Heart right ventricle (tissue), 16 donors: ENCODE results near the gene MTA1. TPM values are rescaled to one million over a fixed set of nuclear protein-coding genes. Genes with fewer than 3 reads are reported as not detected.

Source experiments
- ATAC-seq, 8 donors: fragments of 200-7000 bp; cut with Tn5 transposase; one replicate each; pipeline ENCODE4 v1.9.1; 2020; ENCODE audit warnings: mild to moderate bottlenecking in 8 of 8, moderate library complexity in 8 of 8, moderate number of reproducible peaks in 1 of 8
- DNase-seq, 2 donors: peaks; one replicate each; pipeline ENCODE4 v3.0.0-alpha.2; 2020
- H3K27ac ChIP-seq, 10 donors: fragments of 200-600 bp; sonication (generic) in 2 of 10; one replicate each; pipeline versions ENCODE4 v1.5.0 to v1.8.0; 2020 to 2022; ENCODE audit warnings: mild to moderate bottlenecking in 3 of 10
- H3K27me3 ChIP-seq, 7 donors: fragments of 200-600 bp; one replicate each; pipeline ENCODE4 v1.8.0; 2021 to 2022; ENCODE audit warnings: mild to moderate bottlenecking in 2 of 7
- H3K36me3 ChIP-seq, 9 donors: fragments of 200-600 bp; sonication (generic) in 1 of 9; one replicate each; pipeline versions ENCODE4 v1.5.0 to v1.8.0; 2020 to 2022; ENCODE audit warnings: mild to moderate bottlenecking in 2 of 9
- H3K4me1 ChIP-seq, 9 donors: fragments of 200-600 bp; sonication (generic) in 1 of 9; one replicate each; pipeline versions ENCODE4 v1.5.0 to v1.8.0; 2020 to 2022; ENCODE audit warnings: mild to moderate bottlenecking in 4 of 9
- H3K4me3 ChIP-seq, 10 donors: fragments of 200-600 bp; sonication (generic) in 2 of 10; one replicate each; pipeline versions ENCODE4 v1.5.0 to v1.8.0; 2020 to 2022; ENCODE audit warnings: mild to moderate bottlenecking in 7 of 10, moderate library complexity in 2 of 10
- H3K9me3 ChIP-seq, 11 donors: fragments of 200-600 bp in 10 of 11; sonication (generic) in 2 of 11; one replicate each; pipeline versions ENCODE4 v1.5.0 to v1.8.0; 2013 to 2022; ENCODE audit warnings: mild to moderate bottlenecking in 2 of 11, control low read depth in 1 of 11, moderate library complexity in 1 of 11
- WGBS, 2 donors: extraction: QIAGEN DNeasy Blood & Tissue Kit; methylation state at CpG; one replicate each; pipeline ENCODE4 v1.1.7; 2013; ENCODE audit warnings: inconsistent platforms in 1 of 2; 5-methylcytosine and 5-hydroxymethylcytosine counted together
- intact Hi-C, 10 donors: fragments of 100-400 bp; cut with DNase I; formaldehyde crosslinking; loops; one replicate each; pipeline versions ENCODE4 v1.11.1 to v1.14.2; 2022
- polyA plus RNA-seq, 2 donors: library from polyadenylated mRNA; stranded (reverse); fragments of 200-250 nt; gene quantifications; one replicate each; pipeline ENCODE4 v1.2.3, GENCODE V29; 2013
- total RNA-seq, 10 donors: library from RNA; stranded (reverse); fragmentation: NEBNext Ultra II Directional in 3 of 10; extraction: Animal tissue kit (Norgen Biotek cat#: 25700) in 3 of 10; gene quantifications; one replicate each; pipeline versions ENCODE4 v1.2.1 to v1.2.4, GENCODE V29; 2021 to 2023
- TF ChIP-seq, protein P1 (sequence below), 9 donors: fragments of 200-600 bp; sonication (generic) in 2 of 9; IDR thresholded peaks; one replicate each; pipeline versions ENCODE4 v1.5.0 to v1.8.0; 2021 to 2022; ENCODE audit warnings: antibody characterized with exemption in 9 of 9, mild to moderate bottlenecking in 5 of 9, moderate library complexity in 1 of 9
- donor health status: Arrhythmogenic right ventricular cardiomyopathy.
- donor health status: ischemic (EF 13 %, LVEDD 7.1; RV severe dilation, severe dysfunction).
- donor health status: healthy with polysubstance abuse.
- donor health status: DM: no; HTN: yes; CAD: no.
- donor health status: DM: no; HTN: no; CAD: no.
- donor health status: ischemic (EF 25% LVEDD 6.9; RV normal size, moderate dysfunction).
- donor health status: ischemic (EF 25% LVEDD 5.7; RV mildly dilated, moderate dysfunction).
- donor health status: healthy.
- donor health status: DM: yes; HTN: yes; CAD: no.
- donor health status: Ischemic cardiomyopathy.
- donor health status: ischemic (EF 35%, LVEDD 5.7; RV mildly dilated, moderate dysfunction).
- donor health status: nonischemic (EF 11% LVEDD 7.7; RV severe dilation, severe dysfunction).
- donor health status: DM: yes; HTN: yes; CAD: no.
- donor health status: PGD.
- donor health status: ischemic (EF 29% LVEDD 5.4; RV normal size, mild dysfunction).
- donor health status: nonischemic (EF 23%, LVEDD 6.1; RV moderate dilation, normal function).

Gene MTA1
- total and polyA plus RNA-seq, 12 donors = 94.4 to 250 (median 133) TPM

DNA sequence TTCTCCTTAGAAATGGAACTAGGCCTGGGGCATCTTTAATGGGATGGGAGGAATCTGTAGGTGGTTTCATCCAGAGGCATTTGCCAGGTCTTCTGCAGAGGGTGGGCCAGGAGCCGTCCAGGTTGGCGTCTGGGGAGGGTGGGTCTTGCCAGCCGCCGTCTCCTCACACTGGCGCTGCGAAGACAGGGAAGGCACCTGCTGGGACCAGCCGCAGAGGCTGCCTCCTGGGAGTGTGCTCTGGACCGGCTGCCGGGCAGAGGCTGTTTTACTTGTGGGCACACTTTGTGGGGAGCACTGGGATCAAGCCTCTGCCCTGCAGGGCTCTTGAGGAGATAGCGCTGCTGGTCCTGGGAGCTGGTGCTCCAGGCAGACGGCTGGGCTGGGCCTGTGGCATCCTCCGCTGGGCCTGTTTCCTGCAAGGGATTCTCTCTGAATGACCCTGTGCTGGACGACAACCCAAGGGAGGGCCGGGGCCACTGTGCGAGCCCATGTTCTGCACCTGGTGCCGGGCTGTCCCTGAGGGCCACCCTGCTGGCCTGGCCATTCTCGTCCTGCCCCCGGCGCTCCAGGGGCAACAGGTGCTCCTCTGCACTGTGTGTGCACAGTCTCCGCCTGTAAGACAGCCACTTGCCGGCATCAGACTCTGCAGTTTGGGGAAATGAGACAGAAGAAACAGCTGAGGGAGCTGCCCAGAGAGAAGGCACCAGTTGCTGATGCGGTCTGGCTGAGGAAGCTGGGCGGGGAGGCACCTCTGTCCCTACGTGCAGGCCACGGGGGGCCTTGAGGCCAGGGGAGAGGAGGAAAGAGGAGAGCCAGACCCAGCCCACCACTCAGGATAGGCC, 31.3 kb upstream of the MTA1 start:
- intact Hi-C loops = no loop called here
- Histone ChIP-seq H3K36me3 (peaks cover 0 to 76% (median 10%) of the 10 kb centered on the region in 9 donors), H3K27ac (peak overlapping the region in 2 of 10 donors; percentile 34 to 83), H3K27me3 (no peaks in the 10 kb centered on the region), H3K4me1 (peaks cover 0 to 44% (median 0%) of the 10 kb centered on the region in 9 donors), H3K9me3 (no peaks in the 10 kb centered on the region), H3K4me3 (no peak overlapping the region)
- peak in 1 of 2 donors; percentile 31 for DNase-seq
- TF ChIP-seq, protein P1, sequence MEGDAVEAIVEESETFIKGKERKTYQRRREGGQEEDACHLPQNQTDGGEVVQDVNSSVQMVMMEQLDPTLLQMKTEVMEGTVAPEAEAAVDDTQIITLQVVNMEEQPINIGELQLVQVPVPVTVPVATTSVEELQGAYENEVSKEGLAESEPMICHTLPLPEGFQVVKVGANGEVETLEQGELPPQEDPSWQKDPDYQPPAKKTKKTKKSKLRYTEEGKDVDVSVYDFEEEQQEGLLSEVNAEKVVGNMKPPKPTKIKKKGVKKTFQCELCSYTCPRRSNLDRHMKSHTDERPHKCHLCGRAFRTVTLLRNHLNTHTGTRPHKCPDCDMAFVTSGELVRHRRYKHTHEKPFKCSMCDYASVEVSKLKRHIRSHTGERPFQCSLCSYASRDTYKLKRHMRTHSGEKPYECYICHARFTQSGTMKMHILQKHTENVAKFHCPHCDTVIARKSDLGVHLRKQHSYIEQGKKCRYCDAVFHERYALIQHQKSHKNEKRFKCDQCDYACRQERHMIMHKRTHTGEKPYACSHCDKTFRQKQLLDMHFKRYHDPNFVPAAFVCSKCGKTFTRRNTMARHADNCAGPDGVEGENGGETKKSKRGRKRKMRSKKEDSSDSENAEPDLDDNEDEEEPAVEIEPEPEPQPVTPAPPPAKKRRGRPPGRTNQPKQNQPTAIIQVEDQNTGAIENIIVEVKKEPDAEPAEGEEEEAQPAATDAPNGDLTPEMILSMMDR (IDR thresholded peaks at IDR 0.05) = no peak
- WGBS, 2 donors = 87 to 92% methylated on average over 25 of the region's 25 CpGs
- peak in 2 of 8 donors; percentile 13 to 31 for ATAC-seq

DNA sequence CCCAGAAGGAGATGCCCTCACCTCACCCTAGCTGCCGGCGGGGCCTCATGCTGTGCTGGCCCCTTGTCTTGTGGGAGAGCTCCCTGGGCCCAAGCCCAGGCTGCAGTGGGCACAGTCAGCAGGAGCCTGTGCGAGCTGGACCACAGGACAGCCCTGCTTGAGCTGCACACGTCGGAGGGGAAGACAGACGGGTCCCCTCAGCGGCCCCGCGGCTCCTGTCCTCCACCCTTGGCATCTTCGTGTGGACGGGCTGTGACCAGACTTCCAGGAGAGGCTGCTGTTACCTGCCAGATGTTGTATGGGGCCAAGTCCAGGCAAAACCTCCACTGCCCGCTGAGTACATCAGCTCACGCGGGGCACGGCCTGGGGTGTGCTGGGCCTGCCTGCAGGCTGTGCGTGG, 30.7 kb upstream of the MTA1 start:
- peaks cover 0 to 49% (median 0%) of the 10 kb centered on the region in 9 donors for H3K4me1 ChIP-seq
- no peak overlapping the region for H3K4me3 ChIP-seq
- intact Hi-C loops = no loop called here
- H3K27ac ChIP-seq = peak overlapping the region in 4 of 10 donors; percentile 17 to 83 (median 45)
- ATAC-seq = peak in 1 of 8 donors; percentile 4
- WGBS, 2 donors = 90% methylated on average over 16 of the region's 16 CpGs
- TF ChIP-seq, protein P1 (IDR thresholded peaks at IDR 0.05) = no peak
- DNase-seq = no peak
- no peaks in the 10 kb centered on the region for H3K27me3 ChIP-seq
- H3K36me3 ChIP-seq = peaks cover 0 to 73% (median 10%) of the 10 kb centered on the region in 9 donors
- no peaks in the 10 kb centered on the region for H3K9me3 ChIP-seq

DNA sequence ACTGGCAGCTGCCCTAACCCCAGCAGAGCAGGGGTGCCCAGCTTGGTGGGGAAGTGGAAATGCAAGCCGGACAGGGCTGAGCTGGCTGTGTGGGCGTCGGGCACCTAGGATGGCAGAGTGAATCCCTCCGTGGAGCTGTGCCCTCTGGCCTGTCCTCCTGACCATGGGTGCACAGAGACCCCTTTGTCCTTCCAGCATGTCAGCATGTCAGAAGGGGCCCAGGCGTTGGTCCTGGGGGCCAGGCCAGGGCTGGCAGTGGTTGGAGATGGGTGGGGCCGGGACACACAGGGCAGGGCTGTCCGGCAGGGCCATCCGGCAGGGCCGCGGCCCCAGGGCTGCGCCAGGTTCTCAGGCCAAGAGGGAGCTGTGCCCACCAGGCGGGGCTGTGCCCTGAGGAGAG, 30.1 kb upstream of the MTA1 start:
- Histone ChIP-seq H3K27ac (peak overlapping the region in 5 of 10 donors; percentile 17 to 83 (median 56)), H3K4me1 (peaks cover 0 to 55% (median 0%) of the 10 kb centered on the region in 9 donors), H3K9me3 (no peaks in the 10 kb centered on the region), H3K36me3 (peaks cover 0 to 73% (median 10%) of the 10 kb centered on the region in 9 donors), H3K4me3 (no peak overlapping the region), H3K27me3 (no peaks in the 10 kb centered on the region)
- ATAC-seq = peak in 4 of 8 donors; percentile 15 to 39 (median 32)
- peak in 1 of 2 donors; percentile 20 for DNase-seq
- TF ChIP-seq, protein P1 (IDR thresholded peaks at IDR 0.05) = no peak
- WGBS, 2 donors = 77 to 83% methylated on average over 12 of the region's 12 CpGs
- intact Hi-C loops = no loop called here

DNA sequence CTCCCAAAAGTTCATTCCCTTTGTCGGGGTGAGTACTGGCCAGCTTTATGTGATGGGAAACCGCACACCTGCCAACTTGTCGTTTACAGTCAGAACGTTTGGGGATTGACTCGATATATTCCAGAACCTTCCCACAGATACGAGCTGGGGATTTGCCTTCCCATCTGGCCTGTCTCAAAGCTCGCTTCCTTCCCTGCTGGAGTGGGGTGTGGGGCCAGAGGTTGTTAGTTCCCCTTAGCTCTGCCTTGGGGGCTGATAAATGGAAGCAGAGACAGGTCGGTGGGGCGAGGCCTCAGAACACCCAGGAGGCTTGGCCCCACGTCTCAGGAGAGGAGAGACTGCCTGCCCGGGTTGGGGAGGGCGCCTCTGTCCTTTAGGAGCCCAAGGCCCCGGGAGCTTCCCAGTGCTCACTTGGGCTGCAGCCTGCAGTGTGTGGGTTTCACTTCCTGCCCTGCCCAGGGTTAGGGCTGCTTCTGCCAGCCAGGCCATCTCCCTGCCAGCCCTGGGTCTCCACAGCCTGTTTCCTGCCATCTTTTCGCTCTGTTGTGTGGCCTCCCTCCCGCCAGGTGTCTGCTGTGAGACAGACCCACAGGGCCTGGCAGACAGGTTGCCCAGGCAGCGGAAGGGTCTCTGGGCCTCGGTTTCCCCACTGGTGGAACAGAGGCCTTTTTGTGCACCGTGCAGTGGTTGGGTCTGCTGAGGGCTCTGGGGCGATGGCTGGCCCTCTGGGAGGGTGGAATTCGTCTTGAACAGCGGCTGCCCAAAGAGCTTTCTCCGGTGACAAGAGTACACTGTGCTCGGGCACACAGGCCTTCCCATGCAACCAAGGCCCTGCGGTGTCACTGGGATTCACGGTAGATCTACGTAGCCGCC, 29.4 kb upstream of the MTA1 start:
- peak in 1 of 2 donors; percentile 40 for DNase-seq
- Histone ChIP-seq H3K27me3 (no peaks in the 10 kb centered on the region), H3K9me3 (no peaks in the 10 kb centered on the region), H3K4me1 (peaks cover 0 to 58% (median 0%) of the 10 kb centered on the region in 9 donors), H3K4me3 (no peak overlapping the region), H3K27ac (peak overlapping the region in 5 of 10 donors; percentile 17 to 83 (median 56)), H3K36me3 (peaks cover 0 to 73% (median 3%) of the 10 kb centered on the region in 9 donors)
- ATAC-seq = peak in 6 of 8 donors; percentile 8 to 44 (median 22)
- 80 to 83% methylated on average over 27 of the region's 27 CpGs for WGBS, 2 donors
- TF ChIP-seq, protein P1 (IDR thresholded peaks at IDR 0.05) = no peak
- intact Hi-C loops = loop anchor here in 1 of 10 donors (10.0 kb wide), 1 partner anchor 95 kb away; the partner anchor contains the start of gene CRIP1
